ENCODE data around the gene XYLT1. TPM values are rescaled to one million over a fixed set of nuclear protein-coding genes. Genes with fewer than 3 reads are reported as not detected.

Gene XYLT1
- total and polyA plus RNA-seq, 2 of the 8 experiments (the other 6 are each of a cell fraction or from before 2014, with no cell fraction given), result 6.6 to 25.4 TPM

- Histone ChIP-seq H2AK5ac (ENCODE audit: low read depth, low read length) (no peak overlapping the region), H3K56ac (replicated peaks; ENCODE audit: insufficient read length, low read depth, low read length) (no peak overlapping the region), H2BK12ac (ENCODE audit: low read depth, low read length) (peak overlapping the region; percentile 62; the same call in 1 of the 2 replicates), H3K23me2 (ENCODE audit: low read depth, low read length) (0 out of 2 replicates have a peak, but pooled peaks cover 3% of the 10 kb centered on the region), H3K27ac (ENCODE audit: low read depth, low read length) (no peak overlapping the region), H3K36me3 (ENCODE audit: control insufficient read depth in 2 of 4, insufficient read depth in 4 of 4, low read length in 3 of 4) (no peaks in the 10 kb centered on the region), H2AFZ (ENCODE audit: low read length) (no peak overlapping the region), H3K23ac (ENCODE audit: insufficient read length) (no peak overlapping the region), H3K4ac (replicated peaks; ENCODE audit: insufficient read length, low read depth, low read length) (no peak overlapping the region), H3K27me3 (replicated peaks in 1 of 4; ENCODE audit: control insufficient read depth in 3 of 4, extremely low read depth in 1 of 4, insufficient read depth in 3 of 4, low read length in 3 of 4) (no peaks in the 10 kb centered on the region), H3K9me3 (ENCODE audit: insufficient read depth in 2 of 2, low read depth in 1 of 2, low read length in 1 of 2) (peaks cover 0 to 4% of the 10 kb centered on the region in 2 experiments; a peak in 1 of 4 replicates), H2BK15ac (ENCODE audit: low read length) (peak overlapping the region; percentile 0; the same call in 1 of the 2 replicates), H4K91ac (replicated peaks; ENCODE audit: insufficient read length, low read length) (no peak overlapping the region), H3K79me2 (ENCODE audit: control insufficient read depth in 1 of 2, insufficient read depth in 2 of 2, low read length in 2 of 2) (peaks cover 3 to 20% of the 10 kb centered on the region in 2 experiments; a peak in 2 of 4 replicates), H3K4me3 (ENCODE audit: extremely low read depth in 1 of 4, insufficient read depth in 2 of 4, low read depth in 3 of 4, low read length in 4 of 4) (no peak overlapping the region), H3K4me2 (ENCODE audit: insufficient read depth in 1 of 2, low read depth in 2 of 2, low read length in 2 of 2) (no peak overlapping the region), H3K79me1 (ENCODE audit: low read depth, low read length) (peaks cover 7% of the 10 kb centered on the region; the same call in 1 of the 2 replicates), H3K4me1 (replicated peaks in 1 of 4; ENCODE audit: control insufficient read depth in 3 of 4, insufficient read depth in 4 of 4, low read length in 3 of 4) (peaks cover 2 to 14% (median 9%) of the 10 kb centered on the region in 4 experiments; a peak in 6 of 7 replicates), H4K5ac (ENCODE audit: insufficient read length, low read depth, low read length) (no peak overlapping the region), H2BK120ac (replicated peaks; ENCODE audit: low read depth, low read length) (no peak overlapping the region), H3K18ac (ENCODE audit: extremely low read depth, low read length) (peak overlapping the region; percentile 19; the same call in 1 of the 2 replicates), H4K8ac (ENCODE audit: extremely low read depth, insufficient read depth, low read length) (no peak overlapping the region), H3K14ac (ENCODE audit: insufficient read length) (no peak overlapping the region), H2BK20ac (ENCODE audit: low read length) (no peak overlapping the region; the same call in 1 of the 2 replicates), H2BK5ac (ENCODE audit: low read depth, low read length) (no peak overlapping the region), H4K20me1 (replicated peaks in 1 of 2; ENCODE audit: control insufficient read depth in 1 of 2, insufficient read depth in 2 of 2, low read length in 2 of 2) (no peaks in the 10 kb centered on the region), H3K9ac (replicated peaks in 1 of 4; ENCODE audit: extremely low read depth in 1 of 4, low read depth in 3 of 4, low read length in 3 of 4) (no peak overlapping the region)
- ChIA-PET CTCF (ENCODE audit: partially characterized antibody) (interaction anchor here (1.3 to 2.0 kb wide), 3 partner anchors 15 to 43 kb away, joined by 3 to 7 read pairs (median 4); no protein-coding TSS in a partner anchor), POLR2A (ENCODE audit: partially characterized antibody) (no interaction called here)
- no peak for DNase-seq (ENCODE audit: low read depth in 1 of 2, low spot score in 2 of 2)
- 96% methylated on average over 4 of the region's 5 CpGs; no CpG with 5 or more reads in 1 of the 2 experiments for WGBS, 2 experiments (ENCODE audit: extremely low coverage in 1 of 2, insufficient coverage in 1 of 2, insufficient read length in 1 of 2, insufficient replicate concordance in 2 of 2, low coverage in 1 of 2, low lambda C conversion rate in 2 of 2, missing lambda C conversion rate in 1 of 2)
- FAIRE-seq, result no peak
- no peak for TF ChIP-seq JUN (IDR thresholded peaks at IDR 0.05; ENCODE audit: low read depth, low read length)
- TF ChIP-seq RNF2 (IDR thresholded peaks at IDR 0.05; ENCODE audit: borderline replicate concordance, low read depth, low read length, missing control alignments, poor library complexity, severe bottlenecking), result no peak
- TF ChIP-seq HDAC6 (IDR thresholded peaks at IDR 0.05; ENCODE audit: low read depth, low read length), result no peak
- TF ChIP-seq TCF12 (IDR thresholded peaks at IDR 0.05; ENCODE audit: low read depth, low read length), result no peak
- TF ChIP-seq SIRT6 (IDR thresholded peaks at IDR 0.05; ENCODE audit: low read length), result no peak
- TF ChIP-seq CREB1 (IDR thresholded peaks at IDR 0.05), result no peak
- no peak for TF ChIP-seq E2F6 (IDR thresholded peaks at IDR 0.05)
- no peak for TF ChIP-seq POU5F1 (IDR thresholded peaks at IDR 0.05; ENCODE audit: low read depth, low read length)
- no peak for TF ChIP-seq ATF3 (IDR thresholded peaks at IDR 0.05; ENCODE audit: insufficient read depth, low read depth, low read length)
- TF ChIP-seq TEAD4 (IDR thresholded peaks at IDR 0.05; ENCODE audit: low read depth, low read length), result no peak
- TF ChIP-seq ATF2 (IDR thresholded peaks at IDR 0.05; ENCODE audit: low read length), result no peak
Observed at GRCh38 chr16:17424771-17425170, 46.0 kb downstream of the XYLT1 start.

All from H1 (cell line).